Measurements from ENCODE around the gene NKX2-3.

The NKX2-3 gene

DNA sequence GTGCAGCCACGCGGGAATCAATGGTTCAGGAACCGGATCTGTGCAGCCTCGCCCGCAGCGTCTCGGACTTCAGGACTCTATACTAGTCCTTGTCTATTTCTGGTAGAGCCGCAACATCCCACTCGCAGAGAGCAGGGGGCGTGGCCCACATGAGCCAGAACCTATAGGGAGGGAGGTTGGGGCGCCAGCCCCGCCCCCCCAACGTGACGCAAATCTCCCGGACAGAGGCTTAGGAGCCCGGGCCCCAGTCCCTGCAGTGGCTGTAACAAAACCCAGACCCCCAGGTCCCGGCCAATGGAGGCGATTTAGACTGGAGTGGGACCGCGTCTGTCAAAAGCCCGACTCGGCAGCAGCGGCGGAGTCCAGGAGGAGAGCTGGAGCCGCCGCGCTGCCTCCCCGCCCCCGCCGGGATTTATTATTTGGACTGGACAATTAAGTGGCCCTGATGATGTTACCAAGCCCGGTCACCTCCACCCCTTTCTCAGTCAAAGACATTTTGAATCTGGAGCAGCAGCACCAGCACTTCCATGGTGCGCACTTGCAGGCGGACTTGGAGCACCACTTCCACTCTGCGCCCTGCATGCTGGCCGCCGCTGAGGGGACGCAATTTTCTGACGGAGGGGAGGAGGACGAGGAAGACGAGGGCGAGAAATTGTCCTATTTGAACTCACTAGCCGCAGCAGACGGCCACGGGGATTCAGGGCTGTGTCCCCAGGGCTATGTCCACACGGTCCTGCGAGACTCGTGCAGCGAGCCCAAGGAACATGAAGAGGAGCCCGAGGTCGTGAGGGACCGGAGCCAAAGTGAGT, at the start of gene NKX2-3:
Gene NKX2-3, plus strand, starts transcription at position 256 of the 809 bp plus-strand sequence. Its CDS starts 190 bp downstream, at position 446.
- no peak for DNase-seq

DNA sequence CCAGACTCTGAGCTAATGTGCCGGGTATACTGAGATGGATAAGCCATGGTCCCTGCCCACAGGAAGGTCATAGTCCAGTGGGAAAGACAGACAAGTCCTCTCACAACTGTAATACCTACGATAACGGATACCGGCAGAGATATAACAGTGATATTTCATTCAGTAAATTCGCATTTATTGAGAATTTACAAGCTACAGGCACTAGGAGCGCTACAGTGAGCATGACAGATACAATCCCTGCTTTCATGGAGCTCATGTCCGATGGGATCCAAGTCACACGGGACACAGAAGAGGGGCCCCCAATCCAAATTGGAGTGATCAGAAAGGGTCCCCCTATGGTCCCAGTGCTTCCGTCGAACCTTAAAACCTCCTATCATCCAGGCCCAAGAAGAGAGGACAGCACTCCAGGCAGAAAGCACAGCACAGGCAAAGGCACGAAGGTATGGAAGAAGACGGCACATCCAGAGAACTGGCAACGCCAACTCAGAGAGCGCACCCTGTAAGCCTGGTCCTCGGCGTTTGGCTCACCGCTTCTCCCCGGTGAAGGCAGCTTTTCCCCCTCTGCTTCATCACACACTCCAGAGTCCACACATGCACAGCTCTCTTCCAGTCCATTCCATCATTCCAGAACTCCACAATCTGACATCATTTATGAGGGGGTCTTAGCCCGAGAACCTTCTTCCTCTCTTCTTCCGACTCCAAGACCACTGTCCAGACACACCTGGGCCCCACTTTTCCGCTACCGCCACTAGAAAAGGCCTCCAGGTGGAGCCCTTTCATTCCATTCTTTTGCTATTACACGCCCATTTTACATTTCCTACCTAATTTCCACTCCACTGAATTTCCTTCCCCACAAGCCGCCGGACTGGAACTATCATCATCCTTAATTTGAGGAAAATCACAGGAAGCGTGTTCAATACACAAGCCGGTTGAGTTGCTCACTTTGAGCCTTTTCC, 47.8 kb upstream of the NKX2-3 start:
- DNase-seq: no peak

DNA sequence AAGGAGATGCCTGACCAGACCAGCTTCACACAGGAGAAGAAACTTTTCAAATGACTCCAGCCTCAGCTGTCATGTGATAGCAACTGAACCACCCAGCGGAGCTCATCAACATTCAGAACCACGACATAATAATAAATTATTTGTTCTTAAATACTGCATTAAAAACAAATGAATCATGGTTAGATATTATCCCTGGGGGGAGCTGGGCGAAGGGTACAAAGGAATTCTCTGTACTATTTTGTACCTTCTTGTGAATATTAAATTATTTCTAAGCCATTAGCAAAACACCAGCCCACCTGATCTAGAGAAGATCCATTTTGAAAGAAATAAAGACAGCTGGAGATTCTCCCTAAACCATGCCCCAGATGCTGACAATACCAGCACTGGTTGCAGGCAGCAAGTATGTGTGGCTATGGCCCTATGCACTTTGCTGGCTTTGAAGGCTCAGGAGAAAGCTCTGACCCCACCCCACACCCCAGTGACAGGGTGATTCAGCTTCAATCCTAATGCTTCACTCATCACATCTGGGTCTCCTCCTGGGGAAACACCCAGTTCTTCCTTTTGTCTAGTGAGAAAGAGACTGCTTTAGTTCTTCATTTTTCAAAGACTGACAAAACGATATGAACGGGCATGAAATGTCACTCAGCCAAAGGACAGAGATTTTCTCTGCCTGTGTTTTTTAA, 45.5 kb upstream of the NKX2-3 start:
- no peak for DNase-seq

DNA sequence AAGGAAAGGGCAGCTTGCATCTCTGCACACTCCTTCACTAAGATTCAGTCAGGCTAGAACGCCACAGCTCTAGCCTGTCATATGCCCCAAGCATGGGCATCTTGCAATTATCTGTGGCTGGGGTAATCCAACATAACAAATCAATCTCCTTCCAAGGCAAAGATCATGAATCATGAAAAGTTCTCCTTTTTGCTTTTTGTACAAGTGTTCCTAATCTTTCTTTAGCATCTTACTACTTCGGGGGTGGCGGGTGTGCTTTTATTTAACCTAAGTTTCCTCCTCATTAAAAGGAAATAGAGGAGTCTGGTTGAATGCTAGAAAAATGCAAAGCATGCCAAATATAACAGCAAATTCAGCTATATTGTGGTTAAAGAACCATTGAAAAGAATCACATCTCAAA, 43.5 kb upstream of the NKX2-3 start:
- no peak for DNase-seq

DNA sequence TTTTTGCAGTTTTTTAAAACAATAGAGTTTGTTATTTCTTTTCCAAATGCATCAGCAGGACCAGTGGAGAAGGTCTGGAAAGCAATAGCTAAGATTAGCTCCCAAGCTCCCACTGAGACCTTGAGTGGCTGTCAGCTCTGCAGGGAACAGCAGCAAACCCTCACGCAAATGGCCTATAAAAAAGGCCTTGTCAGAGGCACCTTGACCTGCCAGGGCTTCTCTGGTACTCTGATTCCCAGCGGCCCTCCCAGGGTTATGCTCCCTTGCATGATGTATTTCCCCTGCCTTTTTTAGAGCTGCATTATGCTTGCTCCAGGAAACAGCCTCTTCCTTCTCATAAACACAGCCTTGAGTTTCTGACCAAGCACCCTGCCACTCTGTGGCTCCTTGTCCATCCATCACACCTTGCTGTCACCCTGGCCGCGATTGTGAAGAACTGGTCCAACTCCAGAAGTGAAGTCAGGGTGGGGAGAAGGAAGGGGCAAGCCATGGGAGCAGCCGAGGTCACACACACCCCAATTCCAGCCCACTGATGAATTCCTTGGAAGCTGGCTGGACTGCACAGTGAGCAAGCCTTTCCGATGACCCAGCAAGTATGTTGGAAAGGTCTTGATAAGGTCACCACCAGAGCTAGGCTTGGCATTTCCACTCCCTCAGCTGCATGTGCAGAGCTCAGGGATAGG, 35.3 kb upstream of the NKX2-3 start:
- no peak for DNase-seq

DNA sequence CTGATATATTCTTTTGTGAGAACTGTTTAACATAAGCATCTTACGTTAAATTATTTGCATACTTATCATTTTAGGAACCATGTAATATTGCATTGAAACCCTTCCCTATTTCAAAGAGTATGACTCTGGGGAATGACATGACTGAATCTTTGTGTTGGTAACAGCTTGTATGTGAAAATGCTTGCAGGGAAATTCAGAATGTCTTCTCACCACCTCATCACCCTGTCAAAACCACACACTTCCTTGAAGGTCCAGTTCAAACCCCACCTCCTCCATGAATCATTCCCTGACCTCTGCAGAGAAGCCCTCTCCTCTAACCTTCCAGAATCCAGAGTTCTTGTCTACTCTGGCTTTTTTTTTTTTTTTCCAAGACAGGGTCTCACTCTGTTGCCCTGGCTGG, 26.3 kb upstream of the NKX2-3 start:
- no peak for DNase-seq

DNA sequence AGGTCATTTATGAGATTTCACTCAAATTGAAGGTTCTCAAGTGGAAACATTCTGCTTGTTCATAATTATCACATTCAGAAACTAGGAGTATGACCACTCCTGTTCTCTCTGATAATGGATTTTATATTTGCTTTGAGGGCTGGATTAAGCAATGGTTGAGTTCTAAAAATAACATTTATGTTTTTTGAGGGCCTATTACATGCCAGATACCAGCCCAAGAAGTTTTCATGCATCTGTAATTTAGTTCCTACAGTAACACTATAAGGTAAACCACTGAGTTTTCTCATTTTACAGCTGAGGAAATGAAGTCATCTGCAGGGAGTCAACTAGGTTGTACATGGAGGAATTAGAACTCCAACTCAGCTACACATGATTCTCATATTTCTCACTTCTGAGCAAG, 25.5 kb upstream of the NKX2-3 start:
- DNase-seq: no peak

DNA sequence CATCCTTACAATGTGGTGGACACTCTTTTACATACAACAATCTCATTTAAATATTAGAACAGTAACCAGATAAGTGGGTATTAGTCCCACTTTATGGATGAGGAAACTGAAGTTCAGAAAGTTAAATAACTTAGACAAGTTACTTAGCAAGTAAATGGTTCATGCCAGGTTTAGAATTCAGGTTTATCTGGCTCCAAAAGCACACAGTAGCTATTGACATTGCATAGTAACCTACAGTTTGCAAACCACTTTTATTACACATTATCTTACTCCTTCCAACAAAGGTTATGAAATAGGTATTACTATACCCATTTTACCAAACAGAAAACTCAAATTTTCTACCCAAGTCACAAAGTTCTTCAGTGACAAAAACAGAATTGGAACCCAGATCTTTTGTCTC, 19.7 kb upstream of the NKX2-3 start:
- DNase-seq: no peak

DNA sequence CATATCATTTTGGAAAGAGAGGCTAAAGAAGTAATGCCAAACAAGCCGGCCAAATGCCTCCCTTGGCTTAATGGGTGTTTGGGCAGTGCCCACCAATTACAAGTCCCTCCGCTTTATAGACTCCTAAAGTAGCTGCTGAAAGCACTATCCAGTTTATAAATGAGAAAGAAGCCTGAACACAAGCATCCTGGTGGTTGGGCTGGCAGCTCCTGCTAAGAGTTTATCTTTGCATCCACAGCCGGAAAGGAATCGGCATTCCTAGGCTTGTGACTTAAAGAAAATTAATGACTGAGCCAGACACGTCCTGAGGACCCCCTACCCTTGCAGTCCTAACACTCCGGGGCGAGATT, 13.1 kb upstream of the NKX2-3 start:
- DNase-seq: no peak

DNA sequence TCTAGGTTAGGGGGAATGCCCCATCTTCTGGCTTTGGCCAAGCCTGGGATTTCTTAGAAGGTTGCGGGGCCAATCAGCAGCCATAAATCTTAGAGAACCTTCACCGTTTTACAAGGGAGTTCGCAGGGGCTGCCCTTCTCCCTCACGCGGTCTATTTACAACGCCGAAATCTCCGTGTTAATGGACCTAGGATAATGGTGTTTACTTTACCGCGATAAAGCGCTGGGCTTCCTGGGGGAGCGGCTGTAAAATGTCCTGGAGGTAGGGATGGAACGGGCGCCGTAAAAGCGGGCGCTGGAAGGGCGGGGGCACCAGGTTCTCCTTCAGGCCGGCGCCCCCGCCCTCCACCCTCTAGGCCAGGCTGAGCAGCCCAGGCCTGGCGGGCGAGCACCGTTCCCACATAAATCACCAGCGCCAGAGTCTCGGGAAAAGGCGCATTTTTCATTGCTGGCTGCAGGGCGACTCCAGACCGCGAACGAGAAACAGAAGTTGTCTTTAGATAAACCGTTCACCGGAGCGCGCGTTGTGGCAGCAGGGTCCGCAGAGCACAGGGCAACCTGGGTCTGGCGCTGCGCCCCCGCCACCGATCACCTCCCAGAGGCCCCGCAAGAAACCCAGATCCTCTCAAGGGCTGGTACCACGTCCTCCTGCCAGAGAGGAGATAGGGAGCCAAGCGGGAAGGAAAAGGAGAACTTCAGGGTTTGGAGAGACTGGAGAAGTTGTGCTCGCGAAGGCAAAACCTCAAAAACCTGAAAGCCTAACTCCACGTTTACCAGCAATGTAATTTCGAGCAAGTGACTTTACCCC, 12.5 kb upstream of the NKX2-3 start:
- no peak for DNase-seq

DNA sequence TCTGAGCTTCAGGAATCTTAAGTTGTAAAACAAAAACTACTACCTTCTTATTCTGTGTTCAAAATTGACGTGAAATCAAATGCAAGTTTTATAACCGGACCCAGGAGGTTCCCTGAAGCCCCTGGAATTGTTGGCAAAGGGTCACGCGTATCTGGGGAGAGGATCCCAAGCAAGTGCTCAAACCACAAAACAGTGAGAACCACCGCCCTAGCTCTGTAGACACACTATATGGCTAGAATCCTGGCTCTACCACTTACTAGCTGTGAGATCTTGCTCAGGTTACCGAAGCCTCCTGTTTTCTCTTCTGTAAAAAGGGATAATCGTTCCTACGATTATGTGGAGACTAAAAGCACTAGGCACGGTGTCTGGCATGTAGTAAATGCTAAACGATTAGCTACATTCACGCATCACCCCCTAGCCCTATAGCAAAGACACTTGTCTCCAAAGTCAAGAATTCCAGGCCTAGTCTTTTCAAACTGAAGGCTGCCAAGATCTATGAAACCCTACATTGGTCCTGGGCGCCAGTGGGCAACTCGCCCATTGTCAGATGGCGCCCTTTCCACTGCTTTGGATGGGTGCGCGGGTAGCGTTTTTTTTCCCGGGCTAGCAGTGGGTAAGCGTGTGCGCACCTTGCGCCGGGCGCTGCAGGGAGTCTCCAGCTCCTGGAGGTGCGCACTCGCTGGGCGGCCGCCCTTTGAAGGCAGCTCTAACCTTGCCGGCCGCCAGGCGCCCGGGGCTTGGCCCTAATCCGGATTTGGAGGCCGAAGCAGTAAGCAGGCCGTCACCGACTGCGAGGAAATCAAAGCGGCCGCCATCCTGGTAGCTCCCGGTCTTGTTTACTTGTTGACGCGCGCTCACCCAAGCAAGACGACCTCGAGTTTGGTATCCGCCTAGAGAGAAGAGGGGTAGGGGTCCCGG, 11.6 kb upstream of the NKX2-3 start:
- DNase-seq: no peak

DNA sequence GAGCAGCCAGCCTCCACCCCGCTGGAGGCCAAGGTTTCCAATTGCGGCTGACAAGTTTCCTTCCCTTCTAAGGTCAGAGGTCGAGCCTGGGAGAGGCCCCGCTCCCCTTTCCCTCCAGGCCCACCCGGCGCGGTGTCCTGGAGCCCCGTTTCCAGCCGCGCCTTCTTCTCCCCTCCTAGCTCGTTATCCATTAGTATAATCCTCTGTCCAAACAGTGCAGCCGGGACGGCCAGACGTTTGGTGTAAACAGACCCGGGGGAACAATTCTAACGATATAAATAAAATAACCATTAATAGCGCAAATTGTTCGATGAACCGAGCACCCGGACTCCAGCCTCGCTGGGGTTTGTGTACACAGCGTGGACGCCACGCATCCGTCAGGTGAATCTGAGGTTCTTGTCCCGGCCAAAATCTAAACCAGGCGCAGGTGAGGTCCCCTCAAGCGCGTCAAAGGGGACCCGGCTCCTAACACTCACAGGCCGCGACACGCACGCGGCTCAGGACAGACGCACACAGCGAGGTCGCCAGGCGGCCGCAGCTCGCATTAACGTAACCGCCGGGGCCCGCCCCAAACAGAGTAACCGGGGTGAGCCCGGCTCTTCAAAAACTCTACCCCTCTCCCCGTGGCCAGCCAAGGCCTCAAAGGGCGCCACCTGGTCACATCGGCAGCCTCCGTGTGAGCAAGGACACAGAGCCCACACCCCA, 10.8 kb upstream of the NKX2-3 start:
- no peak for DNase-seq

DNA sequence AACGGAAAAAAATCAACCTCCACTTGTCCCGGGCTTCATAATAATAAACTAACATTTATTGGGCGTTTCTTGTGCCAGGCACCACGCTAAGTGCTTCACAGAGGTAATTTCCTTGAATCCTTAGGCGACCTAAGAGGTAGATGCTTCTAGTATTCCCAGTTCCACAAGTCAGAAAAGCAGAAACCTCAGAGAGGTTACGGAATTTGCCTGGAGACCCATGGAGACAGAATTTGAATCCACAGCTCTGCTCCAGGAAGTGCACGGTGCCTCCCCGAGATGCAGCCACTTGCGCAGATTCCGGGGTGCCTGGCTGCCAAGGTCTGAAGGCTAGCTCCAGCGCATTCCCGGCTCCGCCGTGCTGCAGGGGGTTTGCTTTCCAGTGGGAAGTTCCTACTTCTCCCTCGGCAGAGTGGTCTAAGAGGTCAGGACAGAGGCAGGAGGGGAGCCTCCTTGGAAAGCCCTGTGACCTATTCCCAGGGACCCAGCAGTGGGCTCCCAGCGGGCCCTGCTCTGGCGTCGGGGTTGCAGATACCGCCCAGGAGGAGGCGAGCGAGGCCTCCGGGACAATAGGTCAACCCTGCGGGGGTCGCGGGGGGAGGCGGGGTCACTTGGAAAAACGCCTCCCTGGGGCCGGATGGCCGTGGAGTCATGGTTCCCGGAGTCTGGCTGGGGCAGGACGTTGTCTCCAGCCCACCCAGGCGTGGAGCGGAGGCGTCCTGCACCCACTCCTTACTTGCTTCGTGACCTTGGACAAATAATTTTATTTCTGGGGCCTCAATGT, 10.1 kb upstream of the NKX2-3 start:
- no peak for DNase-seq

DNA sequence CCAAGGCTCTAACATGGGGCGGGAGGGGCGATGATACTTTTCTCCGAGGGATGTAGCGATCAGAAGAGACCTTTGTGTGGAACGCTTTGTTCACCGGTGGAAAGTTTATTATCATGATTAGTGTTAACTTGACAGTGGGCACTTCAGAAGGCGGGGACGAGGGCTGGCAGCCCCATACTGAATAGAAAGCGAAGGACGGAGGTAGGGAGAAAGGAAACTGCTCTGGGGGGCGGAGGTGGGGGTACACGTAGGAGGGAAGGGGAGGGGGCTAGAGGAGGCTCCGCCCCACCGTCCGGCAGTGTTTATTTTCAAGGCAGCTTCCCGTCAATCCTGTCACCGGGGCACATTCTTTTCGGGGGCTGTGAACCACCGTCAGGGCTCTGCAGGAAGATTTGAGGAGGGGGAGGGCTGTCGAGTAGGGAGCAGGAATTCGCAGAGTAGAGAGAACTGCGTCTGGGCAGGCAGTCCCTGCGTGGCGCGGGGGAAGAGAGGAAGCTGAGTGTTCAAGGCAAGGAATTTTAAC, 9.4 kb upstream of the NKX2-3 start:
- DNase-seq: no peak

DNA sequence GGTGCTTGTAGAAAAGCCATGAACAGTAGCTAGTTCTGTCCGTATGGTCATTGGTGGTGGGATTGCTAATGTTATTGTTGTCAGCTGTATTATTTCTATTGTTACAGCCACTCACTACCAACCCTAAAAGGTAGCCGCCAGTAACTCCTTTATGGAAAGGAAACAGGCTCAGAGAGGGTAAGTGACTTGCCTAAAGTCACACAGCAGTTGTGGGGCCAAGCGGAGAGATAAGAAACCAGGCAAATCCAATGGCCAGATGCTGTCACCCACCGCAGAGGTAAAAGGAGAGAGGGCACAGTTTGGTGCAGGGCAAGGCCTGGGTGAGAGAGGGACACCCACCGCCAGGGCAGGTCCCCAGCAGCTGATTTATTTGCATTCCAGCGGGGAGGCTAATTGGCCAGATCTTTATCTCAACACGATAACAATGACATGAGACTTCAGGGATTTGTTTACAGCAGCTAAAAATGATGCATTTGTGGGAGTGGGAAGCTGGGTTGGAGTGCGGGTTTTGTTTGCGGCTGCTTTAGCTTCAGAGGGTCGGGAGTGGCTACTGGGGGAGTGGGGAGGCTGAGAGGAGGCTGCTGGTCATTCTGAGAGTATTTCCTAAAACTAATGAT, 8.6 kb upstream of the NKX2-3 start:
- no peak for DNase-seq

DNA sequence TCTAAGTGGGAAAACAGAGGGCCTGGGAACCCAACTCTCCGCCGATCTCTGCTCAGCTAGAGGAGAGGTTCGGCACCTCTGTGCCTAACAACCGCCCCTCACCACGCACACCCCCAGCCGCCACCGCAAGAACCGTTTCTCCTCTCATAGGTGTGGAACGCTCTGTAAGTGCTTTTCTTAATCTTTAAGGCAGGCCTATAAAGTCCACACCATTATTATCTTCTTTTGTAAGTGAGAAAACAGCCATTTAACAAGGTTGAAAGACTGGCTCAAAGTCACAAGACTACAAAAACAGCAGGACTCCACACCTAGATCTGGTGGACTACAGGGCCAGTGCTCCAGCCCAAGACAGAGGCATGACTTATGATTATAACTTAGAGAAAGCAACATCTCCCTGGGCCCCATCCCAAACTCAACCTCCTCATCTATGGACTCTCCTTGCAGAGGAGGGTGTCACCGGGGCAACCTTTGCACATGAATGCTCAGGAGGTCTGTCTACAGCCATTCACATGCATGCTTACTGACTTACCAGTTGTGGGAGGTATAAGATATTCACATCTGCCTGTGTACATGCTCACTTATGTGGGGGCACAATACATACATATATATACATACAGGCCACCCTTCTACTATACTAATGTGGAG, 7.9 kb upstream of the NKX2-3 start:
- no peak for DNase-seq

DNA sequence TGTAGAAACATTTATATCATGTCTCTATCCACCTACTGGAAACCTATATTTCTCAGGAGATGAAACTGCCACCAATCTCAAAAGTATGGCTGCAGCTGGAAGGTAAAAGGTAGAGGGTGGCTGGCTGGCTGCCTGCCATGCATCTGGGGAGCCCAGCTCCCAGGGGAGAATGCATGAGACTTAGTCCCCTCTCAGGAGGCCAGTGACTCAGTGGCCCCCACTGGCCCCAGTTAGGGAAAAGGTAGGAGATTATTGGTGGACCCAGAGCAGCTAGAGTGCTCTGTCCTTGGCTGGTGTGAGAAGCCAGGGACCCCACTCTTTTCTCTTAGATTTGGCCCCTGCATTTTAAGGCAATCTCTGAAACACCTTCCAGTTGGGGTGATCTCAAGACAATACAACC, 6.8 kb upstream of the NKX2-3 start:
- DNase-seq: no peak

DNA sequence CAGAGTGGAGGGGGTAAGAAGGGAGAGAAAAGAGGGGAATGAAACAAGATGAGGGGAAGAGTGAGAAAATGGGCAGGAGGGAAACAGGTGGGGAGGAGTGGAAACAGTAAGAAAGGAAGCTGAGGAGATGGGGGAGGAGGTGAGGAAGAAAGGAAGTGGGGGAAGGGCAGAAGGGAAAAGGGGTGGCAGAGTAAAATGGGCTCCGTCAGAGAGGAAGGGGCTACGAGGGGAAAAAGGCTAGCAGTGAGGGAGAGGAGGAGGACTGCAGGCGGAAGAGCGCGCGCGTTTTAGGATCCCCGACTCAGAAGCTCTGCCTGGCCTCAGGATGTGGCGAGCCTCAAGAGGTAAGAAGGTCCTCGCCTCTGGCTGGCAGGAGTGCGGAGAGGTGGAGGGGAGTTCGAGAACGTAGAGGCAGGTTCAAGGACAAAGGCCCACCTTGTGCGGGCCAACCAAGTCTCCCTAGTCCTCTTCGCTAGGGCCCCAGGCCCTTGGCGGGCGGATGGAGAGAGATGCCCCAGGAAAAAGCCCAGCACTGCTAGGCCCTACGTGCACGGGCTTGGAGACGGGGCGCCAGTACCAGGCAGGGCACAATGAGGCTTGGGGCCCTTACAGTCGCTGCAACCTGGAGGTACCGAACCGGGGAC, 5.8 kb upstream of the NKX2-3 start:
- DNase-seq: no peak

Data from NCI-H510A treated with DMSO at 0.1 percent for 48 hours (cell line).